Measurements from ENCODE around the gene FANCE. TPM values are rescaled to one million over a fixed set of nuclear protein-coding genes. Genes with fewer than 3 reads are reported as not detected.

The FANCE gene
- total and polyA plus RNA-seq, 9 donors, result 5.3 to 12.2 (median 9.1) TPM

- H3K9me3 ChIP-seq, result no peaks in the 10 kb centered on the region
- H3K27ac ChIP-seq, result no peak overlapping the region
- no peak overlapping the region for H3K4me3 ChIP-seq
- intact Hi-C loops (cut with DNase I), result no loop called here
- H3K36me3 ChIP-seq, result no peaks in the 10 kb centered on the region
- 66 to 79% (median 74%) methylated on average over 8 of the region's 8 CpGs for WGBS, 3 donors
- H3K4me1 ChIP-seq (ENCODE audit: insufficient read depth), result peaks cover 11% of the 10 kb centered on the region
- DNase-seq, result no peak
- no peaks in the 10 kb centered on the region for H3K27me3 ChIP-seq
- no peak for TF ChIP-seq CTCF (IDR thresholded peaks at IDR 0.05)
Measured at GRCh38 chr6:35481226-35481625, 29.1 kb downstream of the FANCE start.

GRCh38 chr6:35483062-35483461, 30.9 kb downstream of the FANCE start:
- no peak for TF ChIP-seq EP300 (IDR thresholded peaks at IDR 0.05)
- TF ChIP-seq POLR2A (IDR thresholded peaks at IDR 0.05), result no peak
- no peak for TF ChIP-seq CTCF (IDR thresholded peaks at IDR 0.05)
- Histone ChIP-seq H3K27me3 (no peaks in the 10 kb centered on the region), H3K9me3 (no peaks in the 10 kb centered on the region), H3K4me1 (ENCODE audit: insufficient read depth) (peaks cover 23% of the 10 kb centered on the region), H3K27ac (no peak overlapping the region), H3K36me3 (no peaks in the 10 kb centered on the region), H3K4me3 (no peak overlapping the region)
- intact Hi-C loops (cut with DNase I), result no loop called here
- DNase-seq, result no peak
- 97% methylated on average over 4 of the region's 4 CpGs for WGBS, 3 donors

- Histone ChIP-seq H3K27ac (no peak overlapping the region), H3K4me1 (ENCODE audit: insufficient read depth) (peaks cover 25% of the 10 kb centered on the region), H3K27me3 (no peaks in the 10 kb centered on the region), H3K36me3 (no peaks in the 10 kb centered on the region), H3K4me3 (no peak overlapping the region), H3K9me3 (no peaks in the 10 kb centered on the region)
- 88 to 92% (median 89%) methylated on average over 3 of the region's 3 CpGs for WGBS, 3 donors
- intact Hi-C loops (cut with DNase I), result no loop called here
- TF ChIP-seq EP300 (IDR thresholded peaks at IDR 0.05), result no peak
- no peak for TF ChIP-seq POLR2A (IDR thresholded peaks at IDR 0.05)
- TF ChIP-seq CTCF (IDR thresholded peaks at IDR 0.05), result no peak
- no peak for DNase-seq
Measured at GRCh38 chr6:35483490-35483889, 31.4 kb downstream of the FANCE start.

GRCh38 chr6:35483893-35484645, 31.9 kb downstream of the FANCE start:
- peaks cover 25% of the 10 kb centered on the region for H3K4me1 ChIP-seq (ENCODE audit: insufficient read depth)
- WGBS, 3 donors, result 79 to 86% (median 82%) methylated on average over 13 of the region's 13 CpGs
- no peaks in the 10 kb centered on the region for H3K36me3 ChIP-seq
- no peak overlapping the region for H3K4me3 ChIP-seq
- no peaks in the 10 kb centered on the region for H3K27me3 ChIP-seq
- DNase-seq, result peak in 1 of 5 donors; percentile 23
- peak overlapping the region in 1 of 2 donors; percentile 47 for H3K27ac ChIP-seq
- no peak for TF ChIP-seq EP300 (IDR thresholded peaks at IDR 0.05)
- TF ChIP-seq POLR2A (IDR thresholded peaks at IDR 0.05), result no peak
- TF ChIP-seq CTCF (IDR thresholded peaks at IDR 0.05), result no peak
- no peaks in the 10 kb centered on the region for H3K9me3 ChIP-seq
- intact Hi-C loops (cut with DNase I), result no loop called here
